HUDEP-2 (cell line): Measurements from ENCODE around the gene SH3TC1.

ENCODE experiments used
- DNase-seq, 76 experiments: peaks; one replicate each; lab custom pipeline; 2025; ENCODE audit not compliant: unreplicated experiment in 76 of 76; lab: John Stamatoyannopoulos, UW

Gene SH3TC1

GRCh38 chr4:8197521-8197920 is 1.6 kb upstream of the SH3TC1 start:
- DNase-seq = no peak

DNA sequence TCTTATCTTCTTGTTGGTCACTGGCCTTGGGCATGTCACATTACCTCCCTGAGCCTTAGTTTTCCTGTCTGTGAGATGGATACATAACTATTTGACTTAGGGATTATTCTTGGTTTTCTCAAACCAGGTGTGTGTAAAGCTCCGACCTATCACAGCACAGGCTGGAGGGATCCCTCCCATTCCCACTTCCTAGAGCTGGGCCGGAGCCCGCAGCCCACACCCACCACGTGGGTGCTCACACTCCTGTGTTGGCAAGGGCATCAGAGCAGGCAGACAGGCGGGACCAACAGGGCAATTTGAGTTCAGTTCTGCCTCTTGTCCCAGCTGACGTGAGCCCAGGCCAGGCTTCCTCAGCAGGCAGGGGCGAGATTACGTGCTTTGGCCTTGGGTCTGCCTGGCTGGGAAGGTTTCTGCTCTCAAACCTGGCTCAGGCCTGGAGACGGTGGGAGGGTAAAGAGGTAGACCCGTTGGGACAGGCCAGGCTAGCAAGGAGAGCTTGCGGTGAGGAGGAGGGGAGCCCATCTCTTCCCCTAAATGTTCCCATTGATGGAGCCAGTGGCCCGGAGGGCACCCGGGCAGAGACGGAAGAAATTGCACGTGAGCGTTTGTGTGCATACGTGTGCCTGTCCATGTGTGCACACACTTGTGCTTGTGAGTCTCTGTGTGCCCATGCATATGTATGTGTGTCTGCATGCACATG is 734 bp upstream of the SH3TC1 start:
- no peak for DNase-seq

- no peak for DNase-seq
Measured at GRCh38 chr4:8199594-8200301, 658 bp downstream of the SH3TC1 start.

DNA sequence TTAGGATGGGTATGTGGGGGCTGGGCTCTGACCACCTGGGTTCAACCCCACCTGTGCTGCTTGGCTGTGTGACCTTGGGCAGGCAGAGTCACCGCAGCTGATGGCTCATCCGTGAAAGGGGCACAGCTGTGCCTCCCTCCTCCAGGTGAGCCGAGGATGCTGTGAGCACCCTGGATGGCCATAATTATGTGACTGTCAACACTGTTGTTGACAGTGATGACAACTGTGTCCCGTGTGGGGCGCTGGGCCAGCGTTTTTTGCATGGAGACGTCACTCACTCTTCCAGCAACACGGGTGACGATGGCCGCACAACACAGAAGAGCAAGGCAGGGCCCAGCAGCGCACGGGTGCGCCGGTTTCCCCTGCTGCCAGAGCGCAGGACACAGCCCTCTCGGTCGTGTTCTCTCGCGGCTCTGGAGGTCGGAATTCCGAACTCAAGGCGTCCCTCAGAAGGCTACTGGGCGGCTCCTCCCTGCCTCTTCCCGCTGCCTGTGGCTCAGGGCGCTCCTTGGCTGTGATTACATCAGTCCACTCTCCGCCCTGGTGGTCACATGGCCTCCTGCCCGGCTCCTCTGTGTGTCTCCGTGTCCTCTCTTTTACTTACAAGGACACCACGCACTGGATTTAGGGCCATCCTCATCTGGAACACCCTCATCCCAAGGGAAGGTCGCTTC is 1.3 kb downstream of the SH3TC1 start:
- no peak for DNase-seq

DNA sequence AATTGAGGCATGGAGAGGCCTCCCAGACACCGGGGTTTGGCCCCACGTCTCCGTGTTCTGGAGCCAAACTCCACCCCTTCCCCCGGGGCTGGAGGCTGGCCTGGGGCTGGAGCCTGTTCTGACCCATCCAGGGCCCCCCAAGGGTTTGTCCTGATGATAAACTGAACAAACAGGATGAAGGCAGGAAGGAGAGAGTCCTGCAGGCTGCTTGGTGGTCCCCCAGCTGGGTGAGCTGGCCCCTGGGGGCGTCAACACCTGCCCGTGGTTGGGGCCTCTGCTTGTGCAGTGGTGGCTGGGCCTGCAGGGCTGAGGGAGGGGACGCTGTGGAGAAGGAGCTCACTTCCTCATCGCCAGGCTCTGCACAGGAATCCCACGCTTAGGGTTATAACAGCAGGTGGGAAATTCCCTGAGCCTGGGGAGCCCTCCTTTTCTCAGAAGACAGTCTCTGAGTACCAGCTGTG is 2.3 kb downstream of the SH3TC1 start:
- no peak for DNase-seq

- no peak for DNase-seq
Measured at GRCh38 chr4:8202108-8203051, 3.3 kb downstream of the SH3TC1 start.

- no peak for DNase-seq
Measured at GRCh38 chr4:8203052-8203401, 3.9 kb downstream of the SH3TC1 start.

- DNase-seq = no peak
Measured at GRCh38 chr4:8203817-8204216, 4.7 kb downstream of the SH3TC1 start.

- no peak for DNase-seq
Measured at GRCh38 chr4:8204576-8205227, 5.6 kb downstream of the SH3TC1 start.

- DNase-seq = no peak
Measured at GRCh38 chr4:8205241-8205707, 6.2 kb downstream of the SH3TC1 start.

DNA sequence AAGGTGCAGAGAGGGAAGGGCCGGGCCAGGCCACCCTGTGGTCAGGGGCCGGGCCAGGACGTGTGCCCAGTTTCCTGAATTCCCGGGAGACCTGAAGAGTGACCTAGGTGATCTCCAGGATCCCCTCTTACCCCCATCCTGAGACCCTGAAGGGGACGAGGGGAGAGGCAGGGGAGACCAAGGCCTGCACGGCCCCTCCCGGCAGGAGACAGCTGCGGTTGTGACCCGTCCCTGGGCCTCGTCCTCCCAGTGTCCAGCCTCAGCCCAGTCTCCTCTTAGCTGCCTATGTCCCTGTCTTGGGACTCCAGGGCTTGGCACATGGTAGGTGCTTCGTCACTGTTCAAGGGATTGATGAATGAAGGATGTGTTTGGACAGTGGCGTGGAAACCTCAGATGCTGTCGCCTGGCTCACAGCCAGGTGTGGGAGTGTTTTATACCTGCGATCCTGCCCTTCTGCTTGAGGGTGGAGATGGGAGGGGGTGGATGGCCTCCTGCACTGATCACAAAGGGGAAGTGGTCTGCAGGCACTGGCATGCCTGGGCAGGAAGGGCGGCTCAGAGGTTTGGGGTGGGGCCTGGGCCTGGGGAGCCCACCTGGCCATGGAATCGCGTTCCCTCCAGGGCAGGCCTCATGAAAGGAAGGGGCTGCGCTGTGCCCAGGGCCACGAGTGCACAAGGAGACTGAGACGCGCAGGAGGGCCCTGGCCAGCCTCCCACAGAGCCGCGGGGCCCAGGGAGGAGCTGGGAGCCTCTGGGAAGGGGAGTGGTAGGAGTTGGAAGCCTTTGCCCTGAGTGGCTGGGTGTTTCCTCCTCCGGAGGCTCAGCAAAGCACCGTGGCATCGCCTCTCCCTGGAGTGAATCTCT is 6.9 kb downstream of the SH3TC1 start:
- DNase-seq = no peak

DNA sequence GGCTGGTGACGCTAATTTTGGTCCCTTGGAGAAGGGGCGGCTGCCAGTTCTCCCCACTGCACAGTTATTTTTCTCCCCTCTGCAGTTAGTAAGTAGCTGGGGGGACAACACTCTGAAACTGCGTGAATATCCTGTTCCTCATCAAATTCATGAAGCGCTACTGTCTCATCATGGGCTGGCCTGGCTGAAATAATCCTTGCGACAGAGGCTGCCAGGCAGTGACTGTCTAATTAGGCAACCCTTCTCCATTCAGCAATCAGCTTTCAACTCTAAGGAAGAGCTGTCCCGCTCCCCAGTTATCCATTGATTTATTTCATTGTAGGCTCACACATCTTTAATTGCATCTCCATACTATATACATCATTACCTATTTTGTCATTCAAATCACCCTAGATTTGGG is 8.2 kb downstream of the SH3TC1 start:
- no peak for DNase-seq

GRCh38 chr4:8208565-8208964 is 9.5 kb downstream of the SH3TC1 start:
- DNase-seq = no peak

DNA sequence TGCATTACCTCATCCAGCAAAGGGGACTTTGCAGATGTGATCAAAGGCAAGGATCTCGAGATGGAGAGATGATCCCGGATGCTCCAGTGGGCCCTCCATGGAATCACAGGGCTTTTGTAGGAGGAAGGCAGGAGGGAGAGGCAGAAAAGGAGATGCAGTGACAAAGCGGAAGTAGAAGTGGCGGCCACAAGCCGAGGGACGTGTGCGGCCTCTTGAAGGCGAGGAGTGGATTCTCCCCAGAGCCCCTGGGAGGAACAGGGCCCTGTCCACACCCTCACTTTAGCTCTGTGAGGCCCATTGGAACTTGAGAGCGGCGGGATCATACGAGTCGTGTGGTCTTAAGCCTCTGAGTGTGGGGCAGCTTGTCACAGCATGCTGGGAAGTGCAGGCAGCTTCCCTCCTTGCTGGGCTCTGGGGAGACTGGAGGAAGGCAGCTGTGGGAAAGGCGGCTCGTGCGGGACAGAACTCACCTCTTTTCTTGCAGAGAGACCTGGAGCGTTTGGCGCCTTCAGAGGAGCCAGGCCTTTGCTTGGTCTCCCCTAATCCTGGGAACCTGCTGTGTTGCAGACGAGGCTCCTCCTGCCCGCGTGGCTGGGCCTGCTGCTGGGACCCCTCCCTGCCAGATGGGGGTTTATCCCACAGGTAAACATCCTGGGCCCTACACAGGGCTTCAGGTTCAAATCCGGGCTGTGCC is 10.2 kb downstream of the SH3TC1 start:
- DNase-seq = no peak

GRCh38 chr4:8210010-8210409 is 10.9 kb downstream of the SH3TC1 start:
- DNase-seq = no peak

- no peak for DNase-seq
Measured at GRCh38 chr4:8210616-8211015, 11.5 kb downstream of the SH3TC1 start.

DNA sequence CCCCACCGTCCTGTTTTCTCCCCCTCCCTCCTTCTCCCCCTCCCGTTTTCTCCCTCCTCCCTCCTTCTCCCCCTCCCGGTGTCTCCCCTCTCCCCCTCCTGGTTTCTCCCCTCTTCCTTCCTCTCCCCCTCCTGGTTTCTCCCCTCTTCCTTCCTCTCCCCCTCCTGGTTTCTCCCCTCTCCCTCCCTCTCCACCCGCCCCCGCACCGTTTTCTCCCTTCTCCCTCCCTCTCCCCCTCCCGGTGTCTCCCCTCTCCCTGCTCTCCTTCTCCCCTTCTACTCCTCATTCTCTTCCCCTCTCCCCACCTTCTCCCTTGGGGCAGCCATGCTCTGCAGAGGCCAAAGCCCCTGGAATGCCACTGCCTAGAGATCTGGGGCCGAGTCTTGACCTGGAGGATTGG is 12.2 kb downstream of the SH3TC1 start:
- no peak for DNase-seq

DNA sequence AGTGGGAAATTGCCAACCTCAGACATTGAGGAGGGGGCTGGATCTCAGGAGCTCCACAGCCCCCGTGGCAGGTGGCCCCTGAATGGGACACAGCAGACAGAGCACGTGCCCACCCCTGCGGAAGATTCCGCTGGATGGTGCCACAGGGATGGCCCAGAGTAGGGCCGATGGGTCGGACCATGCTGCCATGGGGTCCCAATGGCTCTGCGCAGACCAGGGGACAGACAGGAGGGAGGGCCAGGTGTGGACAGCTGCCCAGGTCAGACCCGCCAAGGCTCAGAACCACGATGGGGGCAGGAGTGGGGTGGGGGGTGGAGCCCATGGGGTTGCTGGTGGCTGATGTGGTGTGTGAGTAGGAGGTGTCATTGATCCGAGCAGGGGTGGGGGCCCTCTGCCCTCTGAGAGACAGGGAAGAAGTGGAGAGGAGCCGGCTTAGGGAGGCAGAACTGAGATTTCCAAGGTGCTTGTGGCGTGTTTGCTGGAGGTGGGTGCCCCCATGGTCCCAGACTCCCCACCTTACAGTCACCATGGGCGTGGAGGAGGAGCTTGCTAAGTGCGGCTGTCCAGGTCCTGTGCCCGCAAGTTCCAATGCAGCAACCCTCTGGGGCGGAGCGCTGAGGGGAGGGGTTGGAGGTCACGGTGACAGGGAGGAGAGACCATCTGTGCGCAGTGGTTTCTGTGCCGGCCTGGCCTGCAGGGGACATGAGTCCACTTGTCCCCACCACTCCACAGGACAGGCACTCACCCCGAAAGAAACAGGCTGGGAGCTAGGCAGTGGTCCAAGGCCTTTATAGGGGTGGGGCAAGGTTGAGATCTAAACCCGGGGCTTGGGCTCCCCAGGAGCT is 12.9 kb downstream of the SH3TC1 start:
- DNase-seq = no peak
